Keratinocyte (primary cell): ENCODE results near the gene PRR14.

Experiments
- EZH2 ChIP-seq: IDR thresholded peaks from one replicate; pipeline ENCODE4 v1.6.1; 2012; ENCODE audit warnings: inconsistent platforms, mild to moderate bottlenecking, low read length, moderate library complexity
- TF ChIP-seq, protein P1 (sequence below), 3 experiments: IDR thresholded peaks in 1 of 3; conservative IDR thresholded peaks in 1 of 3; optimal IDR thresholded peaks in 1 of 3; 2 replicates in 2 of 3; 3 replicates in 1 of 3; pipeline versions ENCODE3 to v1.5.1; 2011; ENCODE audit warnings: low read length in 3 of 3, mild to moderate bottlenecking in 3 of 3, moderate library complexity in 2 of 3, control low read depth in 1 of 3, inconsistent platforms in 1 of 3; ENCODE audit not compliant: insufficient read depth in 2 of 3; ENCODE audit errors: extremely low read depth in 1 of 3

- TF ChIP-seq EZH2 = no peak
- TF ChIP-seq, protein P1, sequence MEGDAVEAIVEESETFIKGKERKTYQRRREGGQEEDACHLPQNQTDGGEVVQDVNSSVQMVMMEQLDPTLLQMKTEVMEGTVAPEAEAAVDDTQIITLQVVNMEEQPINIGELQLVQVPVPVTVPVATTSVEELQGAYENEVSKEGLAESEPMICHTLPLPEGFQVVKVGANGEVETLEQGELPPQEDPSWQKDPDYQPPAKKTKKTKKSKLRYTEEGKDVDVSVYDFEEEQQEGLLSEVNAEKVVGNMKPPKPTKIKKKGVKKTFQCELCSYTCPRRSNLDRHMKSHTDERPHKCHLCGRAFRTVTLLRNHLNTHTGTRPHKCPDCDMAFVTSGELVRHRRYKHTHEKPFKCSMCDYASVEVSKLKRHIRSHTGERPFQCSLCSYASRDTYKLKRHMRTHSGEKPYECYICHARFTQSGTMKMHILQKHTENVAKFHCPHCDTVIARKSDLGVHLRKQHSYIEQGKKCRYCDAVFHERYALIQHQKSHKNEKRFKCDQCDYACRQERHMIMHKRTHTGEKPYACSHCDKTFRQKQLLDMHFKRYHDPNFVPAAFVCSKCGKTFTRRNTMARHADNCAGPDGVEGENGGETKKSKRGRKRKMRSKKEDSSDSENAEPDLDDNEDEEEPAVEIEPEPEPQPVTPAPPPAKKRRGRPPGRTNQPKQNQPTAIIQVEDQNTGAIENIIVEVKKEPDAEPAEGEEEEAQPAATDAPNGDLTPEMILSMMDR (optimal IDR thresholded peaks at IDR 0.05 in 1 of 3, IDR thresholded peaks at IDR 0.05 in 1 of 3, conservative IDR thresholded peaks at IDR 0.05 in 1 of 3; ENCODE audit: extremely low read depth in 1 of 3, insufficient read depth in 2 of 3, low read length in 3 of 3) = no peak
These were observed 13.1 kb downstream of the PRR14 start for GRCh38 chr16:30663820-30664219.
